SK-N-SH (cell line): ENCODE measurements around the gene RAPGEF6. TPM values are rescaled to one million over a fixed set of nuclear protein-coding genes. Genes with fewer than 3 reads are reported as not detected.

Source experiments
- CTCF ChIA-PET: fragments of 300-600, 350-600 bp; formaldehyde crosslinking; extraction: SDS; loops from one replicate; lab custom pipeline; 2021; lab: Yijun Ruan, JAX
- POLR2A ChIA-PET: fragments of 350-600 bp; sonication (Branson Sonifier 250); formaldehyde crosslinking; extraction: SDS; loops from one replicate; lab custom pipeline; 2020; ENCODE audit warnings: antibody characterized with exemption, inconsistent platforms; lab: Yijun Ruan, JAX
- DNase-seq: peaks from one replicate; pipeline ENCODE4 v3.0.0; 2012
- H2AFZ ChIP-seq: fragments of 200-600 bp; sonication (generic); 2 replicates; pipeline ENCODE4 v1.8.1; 2016; ENCODE audit warnings: antibody characterized with exemption, mild to moderate bottlenecking, low read depth
- H3F3A ChIP-seq: fragments of 200-600 bp; sonication (generic); replicated peaks from 2 replicates; pipeline ENCODE3; 2016; ENCODE audit warnings: antibody characterized with exemption, mild to moderate bottlenecking; ENCODE audit not compliant: insufficient read depth
- H3K27ac ChIP-seq, 2 experiments: fragments of 200-500 bp in 1 of 2; fragments of 200-600 bp in 1 of 2; sonication (Bioruptor generic) in 1 of 2; sonication (generic), shearing (Covaris generic) in 1 of 2; 2 replicates each; pipeline versions ENCODE4 v1.5.1 to v1.6.1; 2014 to 2016; ENCODE audit warnings: low read depth in 2 of 2, inconsistent platforms in 1 of 2, low read length in 1 of 2, mild to moderate bottlenecking in 1 of 2, mixed read lengths in 1 of 2
- H3K27me3 ChIP-seq: fragments of 200-600 bp; sonication (generic), shearing (Covaris generic); 2 replicates; pipeline ENCODE4 v1.6.1; 2016; ENCODE audit warnings: mixed run types; ENCODE audit not compliant: insufficient read depth
- H3K36me3 ChIP-seq, 2 experiments: fragments of 200-500 bp in 1 of 2; fragments of 200-600 bp in 1 of 2; sonication (Bioruptor generic) in 1 of 2; sonication (generic) in 1 of 2; replicated peaks in 1 of 2; 2 replicates each; pipeline versions ENCODE3 to v1.5.1; 2014 to 2016; ENCODE audit warnings: low read length in 1 of 2, mild to moderate bottlenecking in 1 of 2; ENCODE audit not compliant: insufficient read depth in 2 of 2, control insufficient read depth in 1 of 2
- H3K4me1 ChIP-seq, 2 experiments: fragments of 200-500 bp in 1 of 2; fragments of 200-600 bp in 1 of 2; sonication (Bioruptor generic) in 1 of 2; sonication (generic), shearing (Covaris generic) in 1 of 2; 2 replicates each; pipeline versions ENCODE4 v1.5.1 to v1.6.1; 2014 to 2016; ENCODE audit warnings: low read depth in 1 of 2, low read length in 1 of 2, mixed run types in 1 of 2; ENCODE audit not compliant: insufficient read depth in 2 of 2, control insufficient read depth in 1 of 2
- H3K4me2 ChIP-seq: fragments of 200-600 bp; sonication (generic), shearing (Covaris generic); 2 replicates; pipeline ENCODE4 v1.6.1; 2017; ENCODE audit warnings: mixed run types
- H3K4me3 ChIP-seq, 2 experiments: fragments of 200-500 bp in 1 of 2; fragments of 200-600 bp in 1 of 2; sonication (Bioruptor generic) in 1 of 2; sonication (generic), shearing (Covaris generic) in 1 of 2; 2 replicates each; pipeline versions ENCODE4 v1.5.1 to v1.8.1; 2014 to 2016; ENCODE audit warnings: low read depth in 2 of 2, inconsistent platforms in 1 of 2, low read length in 1 of 2, mild to moderate bottlenecking in 1 of 2, mixed read lengths in 1 of 2, moderate library complexity in 1 of 2
- H3K79me2 ChIP-seq: fragments of 200-600 bp; sonication (generic); 2 replicates; pipeline ENCODE4 v1.8.1; 2017; ENCODE audit warnings: mild to moderate bottlenecking; ENCODE audit not compliant: insufficient read depth
- H3K9ac ChIP-seq: fragments of 200-600 bp; sonication (generic); 2 replicates; pipeline ENCODE4 v1.6.1; 2017; ENCODE audit warnings: mixed run types
- H3K9me2 ChIP-seq: fragments of 200-600 bp; sonication (generic); 2 replicates; pipeline ENCODE4 v1.6.1; 2017; ENCODE audit warnings: mixed run types
- H3K9me3 ChIP-seq: fragments of 200-600 bp; sonication (generic); 2 replicates; pipeline ENCODE4 v1.6.1; 2017; ENCODE audit warnings: mixed run types, mild to moderate bottlenecking, moderate library complexity
- H4K20me1 ChIP-seq: fragments of 200-600 bp; sonication (generic); 2 replicates; pipeline ENCODE4 v1.6.1; 2017; ENCODE audit warnings: mild to moderate bottlenecking, mixed run types; ENCODE audit not compliant: insufficient read depth
- CHD2 ChIP-seq: fragments of 150-350 bp; IDR thresholded peaks from 2 replicates; pipeline ENCODE4 v1.6.1; 2018; ENCODE audit warnings: low read length; ENCODE audit not compliant: partially characterized antibody
- EP300 ChIP-seq, 2 experiments: IDR thresholded peaks; 2 replicates each; pipeline versions ENCODE4 v1.4.0 to v1.6.1; 2012; ENCODE audit warnings: borderline replicate concordance in 1 of 2, low read depth in 1 of 2, low read length in 1 of 2
- FOSL2 ChIP-seq: IDR thresholded peaks from 2 replicates; pipeline ENCODE4 v1.4.0; 2012; ENCODE audit warnings: low read depth, mild to moderate bottlenecking, moderate library complexity, borderline replicate concordance
- FOXJ3 ChIP-seq: sonication (generic); formaldehyde crosslinking; IDR thresholded peaks from 2 replicates; pipeline ENCODE4 v1.5.1; 2020; ENCODE audit warnings: mild to moderate bottlenecking, missing genetic modification reagents
- JUND ChIP-seq: IDR thresholded peaks from 2 replicates; pipeline ENCODE4 v1.4.0; 2012
- MAX ChIP-seq: IDR thresholded peaks from 2 replicates; pipeline ENCODE4 v1.4.0; 2012; ENCODE audit warnings: low read depth
- MXI1 ChIP-seq: IDR thresholded peaks from 2 replicates; pipeline ENCODE4 v1.6.1; 2012; ENCODE audit warnings: mild to moderate bottlenecking, low read depth, low read length, improper control_type of control experiment
- NFIC ChIP-seq: IDR thresholded peaks from 2 replicates; pipeline ENCODE4 v1.4.0; 2012; ENCODE audit warnings: borderline replicate concordance
- POLR2AphosphoS5 ChIP-seq: IDR thresholded peaks from 2 replicates; pipeline ENCODE4 v1.6.1; 2012; ENCODE audit warnings: low read depth, low read length
- RXRA ChIP-seq: IDR thresholded peaks from 2 replicates; pipeline ENCODE4 v1.4.0; 2012; ENCODE audit warnings: low read depth, mild to moderate bottlenecking, borderline replicate concordance
- SIN3A ChIP-seq: IDR thresholded peaks from 2 replicates; pipeline ENCODE4 v1.6.1; 2012; ENCODE audit warnings: low read depth, mild to moderate bottlenecking, low read length, moderate library complexity, borderline replicate concordance
- SMC3 ChIP-seq: IDR thresholded peaks from 2 replicates; pipeline ENCODE4 v1.6.1; 2012; ENCODE audit warnings: low read depth, low read length, improper control_type of control experiment
- TCF12 ChIP-seq: IDR thresholded peaks from 2 replicates; pipeline ENCODE4 v1.4.0; 2012
- ZBTB33 ChIP-seq: IDR thresholded peaks from 2 replicates; pipeline ENCODE4 v1.4.0; 2012; ENCODE audit warnings: low read depth, borderline replicate concordance
- WGBS: methylation state at CpG from one replicate; pipeline ENCODE4 v1.1.6; 2017; ENCODE audit warnings: low lambda C conversion rate; 5-methylcytosine and 5-hydroxymethylcytosine counted together
- polyA plus RNA-seq, 3 experiments: library from polyadenylated mRNA; depleted of rRNA; stranded (reverse); fragments of >200 nt; gene quantifications; 2 replicates each; pipeline ENCODE4 v1.2.3, GENCODE V29; 2012
- TF ChIP-seq, protein P1 (sequence below): IDR thresholded peaks from 2 replicates; pipeline ENCODE4; 2012
- TF ChIP-seq, protein P2 (sequence below): fragments of 150-350 bp; IDR thresholded peaks from 2 replicates; pipeline ENCODE4 v1.6.1; 2017; ENCODE audit warnings: antibody characterized with exemption, low read length, low read depth, borderline replicate concordance
- TF ChIP-seq, protein P3 (sequence below): IDR thresholded peaks from 2 replicates; pipeline ENCODE4 v1.6.1; 2012; ENCODE audit warnings: mild to moderate bottlenecking, low read depth, low read length, moderate library complexity

The RAPGEF6 gene
- polyA plus RNA-seq, 1 of the 3 experiments (the other 2 are of a cell fraction) = 2.9 TPM

DNA sequence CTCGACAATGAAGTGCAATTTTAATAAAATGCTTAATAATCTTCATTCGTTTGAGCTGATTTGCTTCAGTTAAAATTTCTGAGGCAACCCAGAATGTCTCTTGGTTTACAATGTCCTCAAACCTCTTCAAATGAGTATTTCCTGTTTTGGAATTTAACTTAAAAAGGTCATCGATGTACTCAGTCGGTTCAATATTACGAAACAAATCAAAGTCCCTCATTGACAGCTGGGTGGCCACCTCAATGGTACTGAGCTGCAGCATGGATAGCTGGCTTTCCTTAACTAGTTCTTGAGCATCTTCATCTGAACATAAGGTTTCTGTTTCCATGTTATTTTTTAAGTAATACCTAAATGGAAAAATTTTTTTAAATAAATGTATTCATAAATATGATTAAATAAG is 173.3 kb downstream of the RAPGEF6 start:
- H3K36me3 ChIP-seq = peaks cover 14 to 24% of the 10 kb centered on the region in 2 experiments
- POLR2A ChIA-PET = no interaction called here
- H3K79me2 ChIP-seq = no peaks in the 10 kb centered on the region
- no peaks in the 10 kb centered on the region for H3K9me3 ChIP-seq
- 94% methylated on average over 5 of the region's 5 CpGs for WGBS
- no peak for DNase-seq
- no peaks in the 10 kb centered on the region; a peak in 1 of 4 replicates for H3K4me1 ChIP-seq
- no peak overlapping the region for H3K4me2 ChIP-seq
- peaks cover 12% of the 10 kb centered on the region for H3F3A ChIP-seq
- no peaks in the 10 kb centered on the region for H3K27me3 ChIP-seq
- CTCF ChIA-PET = interaction anchor here (0.9 to 1.1 kb wide), 2 partner anchors 9 to 15 kb away, joined by 3 to 4 read pairs; no protein-coding TSS in a partner anchor
- no peak overlapping the region for H3K27ac ChIP-seq
- H4K20me1 ChIP-seq = no peaks in the 10 kb centered on the region
- TF ChIP-seq EP300 (IDR thresholded peaks at IDR 0.05; ENCODE audit: borderline replicate concordance in 1 of 2, low read depth in 1 of 2, low read length in 1 of 2) = no peak
- no peak for TF ChIP-seq FOSL2
- TF ChIP-seq SMC3 = no peak
- TF ChIP-seq RXRA = no peak
- no peak for TF ChIP-seq POLR2AphosphoS5
- TF ChIP-seq, protein P1, sequence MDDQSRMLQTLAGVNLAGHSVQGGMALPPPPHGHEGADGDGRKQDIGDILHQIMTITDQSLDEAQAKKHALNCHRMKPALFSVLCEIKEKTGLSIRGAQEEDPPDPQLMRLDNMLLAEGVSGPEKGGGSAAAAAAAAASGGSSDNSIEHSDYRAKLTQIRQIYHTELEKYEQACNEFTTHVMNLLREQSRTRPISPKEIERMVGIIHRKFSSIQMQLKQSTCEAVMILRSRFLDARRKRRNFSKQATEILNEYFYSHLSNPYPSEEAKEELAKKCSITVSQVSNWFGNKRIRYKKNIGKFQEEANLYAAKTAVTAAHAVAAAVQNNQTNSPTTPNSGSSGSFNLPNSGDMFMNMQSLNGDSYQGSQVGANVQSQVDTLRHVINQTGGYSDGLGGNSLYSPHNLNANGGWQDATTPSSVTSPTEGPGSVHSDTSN = no peak
- no peak for TF ChIP-seq FOXJ3 (CRISPR knock-in tag)
- no peak for TF ChIP-seq CHD2
- no peak for TF ChIP-seq TCF12
- no peak overlapping the region for H2AFZ ChIP-seq
- H3K9me2 ChIP-seq = no peaks in the 10 kb centered on the region
- H3K9ac ChIP-seq = no peak overlapping the region
- no peak overlapping the region for H3K4me3 ChIP-seq

DNA sequence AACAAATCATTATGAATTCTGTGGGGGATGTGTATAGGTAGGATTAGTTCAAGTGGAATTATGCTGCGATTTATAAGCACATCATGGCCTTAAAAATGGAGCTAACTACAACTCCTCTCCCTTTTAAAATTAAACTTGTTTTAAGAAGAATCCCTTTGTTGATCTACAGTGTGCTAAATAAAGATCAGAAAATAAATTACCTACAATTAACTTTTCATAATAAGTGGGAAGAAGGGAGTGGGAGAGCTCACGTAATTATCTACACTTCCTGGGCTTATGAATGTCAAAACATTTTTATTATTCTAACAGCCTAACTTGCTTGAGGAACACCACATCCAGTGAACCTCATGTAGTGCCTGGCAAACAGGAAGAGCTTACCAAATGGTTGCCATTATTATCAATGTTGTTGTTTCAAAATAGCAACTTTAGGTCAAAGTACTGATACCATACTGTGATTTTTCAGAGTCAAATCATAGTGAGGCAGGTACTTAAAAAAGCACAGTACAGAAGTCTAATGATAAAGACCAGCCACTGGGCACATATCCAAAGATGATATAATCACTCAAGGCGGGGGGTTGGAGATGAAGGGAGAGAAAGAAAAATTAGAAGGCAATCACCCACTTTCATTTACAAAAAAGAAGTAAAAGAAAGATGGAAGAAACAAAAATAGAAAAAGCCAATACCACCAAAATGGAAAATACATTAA is 174.0 kb downstream of the RAPGEF6 start:
- Histone ChIP-seq H3F3A (peaks cover 5% of the 10 kb centered on the region), H3K27ac (no peak overlapping the region), H3K36me3 (peaks cover 14 to 24% of the 10 kb centered on the region in 2 experiments), H3K9me2 (no peaks in the 10 kb centered on the region), H3K27me3 (no peaks in the 10 kb centered on the region), H3K79me2 (no peaks in the 10 kb centered on the region), H3K9ac (no peak overlapping the region), H3K4me3 (no peak overlapping the region), H3K4me2 (no peak overlapping the region), H4K20me1 (no peaks in the 10 kb centered on the region), H3K9me3 (no peaks in the 10 kb centered on the region), H2AFZ (no peak overlapping the region), H3K4me1 (no peaks in the 10 kb centered on the region; a peak in 1 of 4 replicates)
- TF ChIP-seq NFIC (peak; percentile 65; the same call in 1 of the 2 replicates), MAX (no peak), SIN3A (no peak), ZBTB33 (no peak), TCF12 (peak; percentile 77), JUND (0 out of 2 replicates have a peak, but pooled peaks have one; percentile 23), MXI1 (no peak), FOXJ3 (CRISPR knock-in tag) (no peak)
- TF ChIP-seq, protein P2, sequence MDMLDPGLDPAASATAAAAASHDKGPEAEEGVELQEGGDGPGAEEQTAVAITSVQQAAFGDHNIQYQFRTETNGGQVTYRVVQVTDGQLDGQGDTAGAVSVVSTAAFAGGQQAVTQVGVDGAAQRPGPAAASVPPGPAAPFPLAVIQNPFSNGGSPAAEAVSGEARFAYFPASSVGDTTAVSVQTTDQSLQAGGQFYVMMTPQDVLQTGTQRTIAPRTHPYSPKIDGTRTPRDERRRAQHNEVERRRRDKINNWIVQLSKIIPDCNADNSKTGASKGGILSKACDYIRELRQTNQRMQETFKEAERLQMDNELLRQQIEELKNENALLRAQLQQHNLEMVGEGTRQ = no peak
- TF ChIP-seq, protein P1 = peak; percentile 21; the same call in 1 of the 2 replicates
- TF ChIP-seq, protein P3, sequence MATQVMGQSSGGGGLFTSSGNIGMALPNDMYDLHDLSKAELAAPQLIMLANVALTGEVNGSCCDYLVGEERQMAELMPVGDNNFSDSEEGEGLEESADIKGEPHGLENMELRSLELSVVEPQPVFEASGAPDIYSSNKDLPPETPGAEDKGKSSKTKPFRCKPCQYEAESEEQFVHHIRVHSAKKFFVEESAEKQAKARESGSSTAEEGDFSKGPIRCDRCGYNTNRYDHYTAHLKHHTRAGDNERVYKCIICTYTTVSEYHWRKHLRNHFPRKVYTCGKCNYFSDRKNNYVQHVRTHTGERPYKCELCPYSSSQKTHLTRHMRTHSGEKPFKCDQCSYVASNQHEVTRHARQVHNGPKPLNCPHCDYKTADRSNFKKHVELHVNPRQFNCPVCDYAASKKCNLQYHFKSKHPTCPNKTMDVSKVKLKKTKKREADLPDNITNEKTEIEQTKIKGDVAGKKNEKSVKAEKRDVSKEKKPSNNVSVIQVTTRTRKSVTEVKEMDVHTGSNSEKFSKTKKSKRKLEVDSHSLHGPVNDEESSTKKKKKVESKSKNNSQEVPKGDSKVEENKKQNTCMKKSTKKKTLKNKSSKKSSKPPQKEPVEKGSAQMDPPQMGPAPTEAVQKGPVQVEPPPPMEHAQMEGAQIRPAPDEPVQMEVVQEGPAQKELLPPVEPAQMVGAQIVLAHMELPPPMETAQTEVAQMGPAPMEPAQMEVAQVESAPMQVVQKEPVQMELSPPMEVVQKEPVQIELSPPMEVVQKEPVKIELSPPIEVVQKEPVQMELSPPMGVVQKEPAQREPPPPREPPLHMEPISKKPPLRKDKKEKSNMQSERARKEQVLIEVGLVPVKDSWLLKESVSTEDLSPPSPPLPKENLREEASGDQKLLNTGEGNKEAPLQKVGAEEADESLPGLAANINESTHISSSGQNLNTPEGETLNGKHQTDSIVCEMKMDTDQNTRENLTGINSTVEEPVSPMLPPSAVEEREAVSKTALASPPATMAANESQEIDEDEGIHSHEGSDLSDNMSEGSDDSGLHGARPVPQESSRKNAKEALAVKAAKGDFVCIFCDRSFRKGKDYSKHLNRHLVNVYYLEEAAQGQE = no peak
- peak; percentile 15 for DNase-seq
- CTCF ChIA-PET = interaction anchor here (1.1 kb wide), 1 partner anchor 9 kb away, joined by 3 read pairs; no protein-coding TSS in a partner anchor
- 87% methylated on average over 3 of the region's 3 CpGs for WGBS
- POLR2A ChIA-PET = no interaction called here
